PC-9 (cell line): ENCODE data around the gene GRAP. TPM values are rescaled to one million over a fixed set of nuclear protein-coding genes. Genes with fewer than 3 reads are reported as not detected.

Experiments used
- BruUV-seq: library from RNA; stranded (reverse); fragments of 400-500 nt; replicated peaks from 2 replicates; lab custom pipeline; 2021; lab: Mats Ljungman, UMichigan
- CTCF ChIA-PET: fragments of 300-600 bp; sonication (Branson Sonifier 250); formaldehyde crosslinking; loops from one replicate; lab custom pipeline; 2022; ENCODE audit warnings: antibody characterized with exemption; lab: Charles Lee
- POLR2A ChIA-PET: fragments of 300-600 bp; sonication (Branson Sonifier 250); formaldehyde crosslinking; loops from one replicate; lab custom pipeline; 2022; ENCODE audit warnings: antibody characterized with exemption; ENCODE audit not compliant: unreplicated experiment; lab: Charles Lee
- DNase-seq, 2 experiments: peaks; one replicate each; pipeline versions ENCODE4 v3.0.0 to v3.0.0-alpha.2; 2015 to 2022; ENCODE audit warnings: mixed read lengths in 1 of 2
- H2AFZ ChIP-seq: fragments of 200-600 bp; sonication (generic); 2 replicates; pipeline ENCODE4 v1.8.1; 2017; ENCODE audit warnings: antibody characterized with exemption
- H3F3A ChIP-seq: fragments of 200-600 bp; sonication (generic); 2 replicates; pipeline ENCODE4 v1.8.1; 2017; ENCODE audit warnings: antibody characterized with exemption, mild to moderate bottlenecking, low read depth; ENCODE audit not compliant: insufficient read depth
- H3K27ac ChIP-seq: fragments of 200-600 bp; sonication (generic); 2 replicates; pipeline ENCODE4 v1.6.1; 2016; ENCODE audit warnings: mixed run types
- H3K27me3 ChIP-seq: fragments of 200-600 bp; sonication (generic); 2 replicates; pipeline ENCODE4 v1.6.1; 2016; ENCODE audit warnings: low read depth, mixed run types; ENCODE audit not compliant: insufficient read depth
- H3K36me3 ChIP-seq: fragments of 200-600 bp; sonication (generic); 2 replicates; pipeline ENCODE4 v1.6.1; 2016; ENCODE audit warnings: low read depth, mixed run types
- H3K4me1 ChIP-seq: fragments of 200-600 bp; sonication (generic); replicated peaks from 2 replicates; pipeline ENCODE4 v1.6.1; 2016; ENCODE audit warnings: mixed run types; ENCODE audit not compliant: insufficient read depth
- H3K4me2 ChIP-seq: fragments of 200-600 bp; sonication (generic); 2 replicates; pipeline ENCODE4 v1.6.1; 2017; ENCODE audit warnings: mixed run types
- H3K4me3 ChIP-seq: fragments of 200-600 bp; sonication (generic); 2 replicates; pipeline ENCODE4 v1.6.1; 2016; ENCODE audit warnings: mixed run types
- H3K79me2 ChIP-seq: fragments of 200-600 bp; sonication (generic); 2 replicates; pipeline ENCODE4 v1.6.1; 2017; ENCODE audit warnings: low read depth, mixed run types
- H3K9me2 ChIP-seq: fragments of 200-600 bp; sonication (generic); 2 replicates; pipeline ENCODE4 v1.8.1; 2017; ENCODE audit warnings: mild to moderate bottlenecking; ENCODE audit not compliant: insufficient read depth
- H3K9me3 ChIP-seq: fragments of 200-600 bp; sonication (generic); 2 replicates; pipeline ENCODE4 v1.8.1; 2016; ENCODE audit warnings: low read depth; ENCODE audit not compliant: insufficient read depth
- H4K20me1 ChIP-seq: fragments of 200-600 bp; sonication (generic); 2 replicates; pipeline ENCODE4 v1.8.1; 2017; ENCODE audit not compliant: insufficient read depth
- EZH2 ChIP-seq: fragments of 200-600 bp; sonication (generic); IDR thresholded peaks from 2 replicates; pipeline ENCODE4 v1.8.0; 2017; ENCODE audit warnings: antibody characterized with exemption, low read depth
- intact Hi-C: fragments of 100-400 bp; cut with micrococcal nuclease; formaldehyde crosslinking; loops from one replicate; pipeline ENCODE4 v1.10.0; 2022; ENCODE audit not compliant: unreplicated experiment
- total RNA-seq: library from RNA; stranded (reverse); gene quantifications from 2 replicates; pipeline ENCODE4 v1.2.3, GENCODE V29; 2021
- TF ChIP-seq, protein P1 (sequence below): fragments of 200-600 bp; sonication (generic); conservative IDR thresholded peaks from 2 replicates; pipeline ENCODE4 v1.6.1; 2017; ENCODE audit warnings: mixed run types, antibody characterized with exemption, mild to moderate bottlenecking, moderate library complexity

GRAP gene
- total RNA-seq, 1 experiment from 2014 or later: 0.48 TPM

DNA sequence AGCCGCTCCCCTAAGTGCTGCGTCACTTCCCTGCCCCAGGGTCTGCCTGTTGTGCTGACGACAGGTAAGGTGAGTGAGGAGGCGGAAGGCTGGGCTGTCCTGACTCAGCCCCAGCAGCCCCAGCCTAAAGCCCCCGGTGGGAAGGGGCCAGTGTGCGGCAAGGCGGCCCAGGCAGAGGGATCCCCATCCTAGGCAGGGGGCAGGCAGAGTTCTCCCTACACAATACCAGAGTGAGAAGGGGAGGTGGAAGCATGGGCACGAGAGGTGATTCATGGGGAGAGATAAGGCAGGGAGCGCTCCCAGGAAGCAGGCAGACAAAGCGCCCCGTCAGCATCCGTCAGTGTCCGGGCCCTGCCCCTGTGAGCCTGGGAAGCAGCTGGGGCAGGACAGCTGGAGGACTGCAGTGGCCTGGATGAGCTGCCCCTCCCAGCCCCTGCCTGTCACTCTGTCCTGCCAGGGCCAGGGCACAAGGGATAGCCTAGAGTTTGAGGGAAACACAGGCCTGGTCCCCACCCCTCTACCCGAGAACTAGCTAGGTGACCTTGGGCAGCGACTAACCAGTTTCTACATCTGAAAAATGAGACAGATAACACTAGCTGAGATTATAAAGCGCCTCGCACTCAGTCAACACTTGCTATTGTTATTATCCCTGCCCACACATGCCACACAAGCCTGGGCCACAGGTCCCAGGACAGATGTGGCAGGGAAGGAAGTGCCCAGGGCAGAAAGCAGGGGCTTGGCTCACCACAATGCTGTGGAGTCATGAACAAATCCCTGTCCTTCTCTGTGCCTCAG, 46.0 kb downstream of the GRAP start:
- ChIA-PET POLR2A (interaction anchor here (0.6 to 0.7 kb wide), 2 partner anchors 19 to 24 kb away, joined by 3 to 4 read pairs; no protein-coding TSS in a partner anchor), CTCF (no interaction called here)
- Histone ChIP-seq H3K9me3 (no peaks in the 10 kb centered on the region), H3K4me2 (peak overlapping the region; percentile 98; the same call in 1 of the 2 replicates), H4K20me1 (peaks cover 78% of the 10 kb centered on the region), H3K9me2 (no peaks in the 10 kb centered on the region), H3F3A (peaks cover 7% of the 10 kb centered on the region; the same call in 1 of the 2 replicates), H3K4me3 (no peak overlapping the region), H2AFZ (no peak overlapping the region), H3K79me2 (peaks cover 77% of the 10 kb centered on the region), H3K27ac (no peak overlapping the region), H3K27me3 (no peaks in the 10 kb centered on the region), H3K36me3 (peaks cover 20% of the 10 kb centered on the region), H3K4me1 (peaks cover 37% of the 10 kb centered on the region)
- BruUV-seq: no TSS peak
- intact Hi-C loops: loop anchor here (5.0 kb wide), 1 partner anchor 143 kb away; the partner anchor contains the start of gene PRPSAP2
- DNase-seq: peak in 1 of 2 experiments; percentile 67
- TF ChIP-seq, protein P1, sequence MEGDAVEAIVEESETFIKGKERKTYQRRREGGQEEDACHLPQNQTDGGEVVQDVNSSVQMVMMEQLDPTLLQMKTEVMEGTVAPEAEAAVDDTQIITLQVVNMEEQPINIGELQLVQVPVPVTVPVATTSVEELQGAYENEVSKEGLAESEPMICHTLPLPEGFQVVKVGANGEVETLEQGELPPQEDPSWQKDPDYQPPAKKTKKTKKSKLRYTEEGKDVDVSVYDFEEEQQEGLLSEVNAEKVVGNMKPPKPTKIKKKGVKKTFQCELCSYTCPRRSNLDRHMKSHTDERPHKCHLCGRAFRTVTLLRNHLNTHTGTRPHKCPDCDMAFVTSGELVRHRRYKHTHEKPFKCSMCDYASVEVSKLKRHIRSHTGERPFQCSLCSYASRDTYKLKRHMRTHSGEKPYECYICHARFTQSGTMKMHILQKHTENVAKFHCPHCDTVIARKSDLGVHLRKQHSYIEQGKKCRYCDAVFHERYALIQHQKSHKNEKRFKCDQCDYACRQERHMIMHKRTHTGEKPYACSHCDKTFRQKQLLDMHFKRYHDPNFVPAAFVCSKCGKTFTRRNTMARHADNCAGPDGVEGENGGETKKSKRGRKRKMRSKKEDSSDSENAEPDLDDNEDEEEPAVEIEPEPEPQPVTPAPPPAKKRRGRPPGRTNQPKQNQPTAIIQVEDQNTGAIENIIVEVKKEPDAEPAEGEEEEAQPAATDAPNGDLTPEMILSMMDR: no peak
- no peak for TF ChIP-seq EZH2

DNA sequence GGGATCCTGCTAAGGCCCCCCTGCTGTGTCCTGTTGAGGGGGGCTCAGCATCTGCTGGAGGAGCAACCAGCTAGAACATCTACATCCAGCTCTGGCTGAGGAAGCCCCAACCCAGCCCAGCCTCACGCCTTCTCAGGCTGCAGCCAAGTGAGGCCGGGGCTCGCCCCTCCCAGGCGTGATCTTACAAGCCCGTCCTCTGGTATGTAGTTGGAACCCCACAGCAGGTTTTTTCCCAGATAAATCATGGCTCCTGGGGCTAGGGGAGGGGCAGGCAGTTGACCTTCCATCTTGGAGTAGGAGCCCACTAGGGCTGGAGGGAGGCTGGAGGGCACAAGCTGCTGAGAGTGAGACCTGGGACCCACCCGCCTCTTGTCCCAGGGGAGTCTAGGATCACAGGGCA, 46.8 kb downstream of the GRAP start:
- Histone ChIP-seq H3K4me1 (peaks cover 32% of the 10 kb centered on the region), H3K4me3 (no peak overlapping the region), H3K9me3 (no peaks in the 10 kb centered on the region), H4K20me1 (peaks cover 80% of the 10 kb centered on the region), H3K79me2 (peaks cover 85% of the 10 kb centered on the region), H3F3A (peaks cover 5% of the 10 kb centered on the region; the same call in 1 of the 2 replicates), H3K36me3 (peaks cover 20% of the 10 kb centered on the region), H3K27ac (no peak overlapping the region), H3K27me3 (no peaks in the 10 kb centered on the region), H2AFZ (no peak overlapping the region), H3K4me2 (no peak overlapping the region), H3K9me2 (no peaks in the 10 kb centered on the region)
- TF ChIP-seq, protein P1: no peak
- no peak for TF ChIP-seq EZH2
- POLR2A ChIA-PET: no interaction called here
- no peak for DNase-seq
- CTCF ChIA-PET: no interaction called here
- no TSS peak for BruUV-seq
- intact Hi-C loops: loop anchor here (5.0 kb wide), 1 partner anchor 143 kb away; the partner anchor contains the start of gene PRPSAP2

DNA sequence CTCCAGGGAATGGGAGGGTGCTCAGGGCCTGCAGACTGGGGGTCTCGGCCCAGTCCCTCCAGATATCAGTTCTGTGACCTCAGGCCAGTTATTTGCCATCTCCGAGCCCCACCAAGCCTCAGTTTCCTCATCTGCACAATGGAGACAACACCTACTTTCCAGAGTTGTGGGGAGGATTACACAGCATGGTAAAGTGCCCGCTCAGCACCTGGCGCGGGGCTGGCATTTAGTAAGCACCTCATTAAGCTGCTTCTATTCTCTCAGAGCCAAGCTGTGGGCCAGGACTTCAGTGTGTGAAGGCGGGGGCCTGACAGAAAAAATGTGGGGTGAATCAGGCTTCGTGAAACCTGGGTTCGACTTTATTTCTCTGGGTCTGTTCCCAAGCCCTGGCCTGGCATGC, 47.4 kb downstream of the GRAP start:
- peaks cover 31% of the 10 kb centered on the region for H3K4me1 ChIP-seq
- no peaks in the 10 kb centered on the region for H3K9me3 ChIP-seq
- ChIA-PET CTCF (no interaction called here), POLR2A (no interaction called here)
- peaks cover 90% of the 10 kb centered on the region for H3K79me2 ChIP-seq
- DNase-seq: no peak
- H3K4me2 ChIP-seq: no peak overlapping the region
- H3K9me2 ChIP-seq: no peaks in the 10 kb centered on the region
- no TSS peak for BruUV-seq
- H3K27me3 ChIP-seq: no peaks in the 10 kb centered on the region
- no peak overlapping the region for H2AFZ ChIP-seq
- TF ChIP-seq, protein P1: no peak
- no peak for TF ChIP-seq EZH2
- peaks cover 20% of the 10 kb centered on the region for H3K36me3 ChIP-seq
- H3F3A ChIP-seq: peaks cover 5% of the 10 kb centered on the region; the same call in 1 of the 2 replicates
- no peak overlapping the region for H3K27ac ChIP-seq
- peaks cover 81% of the 10 kb centered on the region for H4K20me1 ChIP-seq
- intact Hi-C loops: no loop called here
- no peak overlapping the region for H3K4me3 ChIP-seq
